Fibroblast of villous mesenchyme (primary cell): ENCODE data around the gene ATXN3L. TPM values are rescaled to one million over a fixed set of nuclear protein-coding genes. Genes with fewer than 3 reads are reported as not detected.

Experiments
- DNase-seq: peaks from one replicate; pipeline ENCODE4 v3.0.0-alpha.2; 2010; ENCODE audit warnings: low read depth
- H3K4me3 ChIP-seq: 2 replicates; pipeline ENCODE4 v1.5.1; 2011; ENCODE audit warnings: low read depth, mild to moderate bottlenecking, low read length
- total RNA-seq: library from RNA; depleted of rRNA; stranded (reverse); fragments of >200 nt; gene quantifications from 2 replicates; pipeline ENCODE4 v1.2.3, GENCODE V29; 2012
- TF ChIP-seq, protein P1 (sequence below): IDR thresholded peaks from 2 replicates; pipeline ENCODE4 v1.5.1; 2012; ENCODE audit warnings: low read depth, mild to moderate bottlenecking, low read length; ENCODE audit not compliant: insufficient read depth

Gene ATXN3L
- total RNA-seq, 1 donor: not detected

DNA sequence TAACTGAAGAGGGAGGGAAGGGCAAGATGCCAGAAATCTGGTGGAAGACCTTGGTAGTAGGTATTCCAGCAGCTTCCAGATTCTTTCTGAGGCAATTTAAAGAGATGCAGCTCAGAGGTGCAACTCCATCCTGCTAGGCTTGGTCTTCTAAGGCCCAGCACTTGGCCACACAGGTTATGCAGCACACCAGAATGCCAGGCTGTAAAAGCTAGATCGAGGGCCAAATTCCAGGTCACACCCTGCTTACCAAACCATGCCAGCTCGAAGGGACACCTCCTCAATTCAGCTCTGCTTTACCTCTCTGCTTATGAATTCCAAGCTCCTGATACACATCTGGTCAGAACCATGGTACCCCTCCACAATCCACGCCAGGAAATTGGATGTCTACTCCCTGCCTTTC is 19.8 kb upstream of the ATXN3L start:
- no peak overlapping the region for H3K4me3 ChIP-seq
- TF ChIP-seq, protein P1, sequence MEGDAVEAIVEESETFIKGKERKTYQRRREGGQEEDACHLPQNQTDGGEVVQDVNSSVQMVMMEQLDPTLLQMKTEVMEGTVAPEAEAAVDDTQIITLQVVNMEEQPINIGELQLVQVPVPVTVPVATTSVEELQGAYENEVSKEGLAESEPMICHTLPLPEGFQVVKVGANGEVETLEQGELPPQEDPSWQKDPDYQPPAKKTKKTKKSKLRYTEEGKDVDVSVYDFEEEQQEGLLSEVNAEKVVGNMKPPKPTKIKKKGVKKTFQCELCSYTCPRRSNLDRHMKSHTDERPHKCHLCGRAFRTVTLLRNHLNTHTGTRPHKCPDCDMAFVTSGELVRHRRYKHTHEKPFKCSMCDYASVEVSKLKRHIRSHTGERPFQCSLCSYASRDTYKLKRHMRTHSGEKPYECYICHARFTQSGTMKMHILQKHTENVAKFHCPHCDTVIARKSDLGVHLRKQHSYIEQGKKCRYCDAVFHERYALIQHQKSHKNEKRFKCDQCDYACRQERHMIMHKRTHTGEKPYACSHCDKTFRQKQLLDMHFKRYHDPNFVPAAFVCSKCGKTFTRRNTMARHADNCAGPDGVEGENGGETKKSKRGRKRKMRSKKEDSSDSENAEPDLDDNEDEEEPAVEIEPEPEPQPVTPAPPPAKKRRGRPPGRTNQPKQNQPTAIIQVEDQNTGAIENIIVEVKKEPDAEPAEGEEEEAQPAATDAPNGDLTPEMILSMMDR: no peak
- no peak for DNase-seq

GRCh38 chrX:13338996-13339515 is 19.2 kb upstream of the ATXN3L start:
- TF ChIP-seq, protein P1: no peak
- H3K4me3 ChIP-seq: no peak overlapping the region
- DNase-seq: no peak

GRCh38 chrX:13334491-13334890 is 14.6 kb upstream of the ATXN3L start:
- H3K4me3 ChIP-seq: no peak overlapping the region
- DNase-seq: no peak
- TF ChIP-seq, protein P1: no peak

DNA sequence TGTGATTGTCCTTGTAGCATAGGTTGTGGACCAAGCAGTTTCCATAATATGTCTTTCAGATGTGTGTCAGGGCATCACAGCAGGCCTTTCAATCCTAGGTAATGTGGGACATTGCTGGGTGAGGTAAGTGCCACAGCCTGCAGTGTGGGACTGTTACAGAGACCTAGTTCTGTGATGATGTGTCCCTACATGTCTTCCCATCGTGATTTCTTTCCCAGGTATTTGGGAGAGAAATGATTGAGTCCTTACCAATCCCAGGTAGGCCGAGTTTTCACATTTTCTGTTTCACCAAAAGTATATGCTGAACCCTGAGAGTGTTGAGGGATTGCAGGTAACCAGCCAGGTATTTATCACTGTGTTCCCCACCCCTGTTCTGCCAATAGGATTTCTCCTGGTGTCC is 10.6 kb upstream of the ATXN3L start:
- DNase-seq: no peak
- TF ChIP-seq, protein P1: no peak
- H3K4me3 ChIP-seq: no peak overlapping the region

DNA sequence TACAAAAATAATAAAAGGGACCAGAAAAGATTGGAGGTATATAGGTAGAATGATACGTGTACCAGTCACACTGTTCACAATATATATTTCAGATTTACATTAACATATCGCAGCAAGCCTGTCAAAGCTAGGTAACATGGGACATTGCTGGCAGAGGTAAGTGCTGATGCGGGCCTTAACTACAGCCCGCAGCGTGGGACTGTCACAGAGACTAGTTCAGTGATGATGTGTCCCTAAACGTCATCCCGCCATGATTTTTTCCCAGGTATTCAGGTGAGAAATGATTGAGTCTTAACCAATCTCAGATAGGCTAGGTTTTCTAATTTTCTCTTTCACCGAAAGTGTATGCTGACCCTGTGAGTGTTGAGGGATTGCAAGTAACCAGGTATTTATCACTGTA is 7.8 kb upstream of the ATXN3L start:
- H3K4me3 ChIP-seq: no peak overlapping the region
- no peak for DNase-seq
- TF ChIP-seq, protein P1: no peak

DNA sequence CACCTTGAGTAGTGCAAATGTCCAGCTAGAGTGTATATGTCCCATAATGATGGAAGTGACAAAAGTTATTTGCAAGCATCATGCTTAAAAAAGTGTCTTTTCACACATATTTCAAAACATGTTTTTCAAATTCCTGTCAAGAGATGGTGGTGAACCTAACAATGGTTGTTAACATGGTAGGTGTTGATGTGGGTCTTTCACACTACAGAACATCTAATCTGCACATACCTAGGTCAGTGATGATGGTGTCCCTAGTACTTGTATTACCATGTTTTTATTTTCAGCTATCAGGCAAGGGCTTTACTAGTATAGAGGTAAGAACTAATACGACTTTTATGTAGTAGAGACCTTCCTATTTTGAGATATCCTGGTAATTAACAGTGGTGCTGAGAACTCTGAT is 3.4 kb upstream of the ATXN3L start:
- H3K4me3 ChIP-seq: no peak overlapping the region
- no peak for DNase-seq
- TF ChIP-seq, protein P1: no peak

- no peak for DNase-seq
- H3K4me3 ChIP-seq: no peak overlapping the region
- TF ChIP-seq, protein P1: no peak
These were observed 2.5 kb downstream of the ATXN3L start for GRCh38 chrX:13317366-13317765.
